SK-MEL-5 (cell line): Measurements from ENCODE around the gene C1QA. TPM values are rescaled to one million over a fixed set of nuclear protein-coding genes. Genes with fewer than 3 reads are reported as not detected.
A peak's percentile ranks its signal among the peaks of the same experiment; 100 is the strongest.
"Not testable (repeated sequence)": the region's sequence is repeated elsewhere in the genome, so short reads cannot be mapped to it uniquely, and the experiment has no call there.

Experiments used
- DNase-seq: peaks from one replicate; pipeline ENCODE4 v3.0.0-alpha.2; 2016; ENCODE audit warnings: low read depth, low spot score
- in situ Hi-C: cut with HindIII; loops from 2 replicates; pipeline ENCODE4 v1.10.0; 2016; ENCODE audit warnings: low sequenced_read_pairs, high pct_unique_total_duplicates, low pct_unique_long_range_greater_than_20kb
- total RNA-seq: library from RNA; depleted of rRNA; stranded (reverse); fragments of >200 nt; shearing (Covaris generic); gene quantifications from 2 replicates; pipeline ENCODE4 v1.2.3, GENCODE V29; 2014

The C1QA gene
- total RNA-seq, 1 experiment from 2014 or later, result not detected

DNA sequence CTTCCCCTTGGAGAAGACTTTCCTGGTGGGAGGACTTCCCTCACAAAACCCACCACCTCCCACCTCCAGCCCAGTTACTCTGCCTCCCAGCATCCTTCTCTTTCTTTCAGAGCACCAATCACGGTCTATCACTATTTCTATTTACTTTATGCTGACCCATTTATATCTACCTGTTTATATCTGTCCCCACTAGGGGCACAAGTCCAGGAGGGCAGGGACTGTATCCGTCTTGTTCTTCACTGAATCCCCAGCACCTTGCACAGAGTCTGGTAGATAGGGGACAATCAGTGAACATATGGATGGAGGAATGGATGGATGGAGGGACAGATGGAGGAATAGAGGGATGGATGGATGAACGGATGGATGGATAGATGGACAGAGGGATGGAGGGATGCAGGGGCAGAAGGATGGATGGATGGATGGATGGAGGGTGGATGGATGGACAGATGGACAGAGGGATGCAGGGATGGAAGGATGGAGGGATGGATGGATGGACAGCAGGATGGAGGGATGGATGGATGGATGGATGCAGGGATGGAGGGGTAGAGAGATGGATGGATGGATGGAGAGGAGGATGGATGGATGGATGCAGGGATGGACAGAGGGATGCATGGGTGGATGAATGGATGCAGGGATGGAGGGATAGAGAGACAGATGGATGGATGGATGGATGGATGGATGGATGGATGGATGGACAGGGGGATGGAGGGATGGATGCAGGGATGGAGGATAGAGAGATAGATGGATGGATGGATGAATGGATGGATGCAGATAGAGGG lies 22.1 kb downstream of the C1QA start:
- DNase-seq, result no peak
- in situ Hi-C loops, result no loop called here

DNA sequence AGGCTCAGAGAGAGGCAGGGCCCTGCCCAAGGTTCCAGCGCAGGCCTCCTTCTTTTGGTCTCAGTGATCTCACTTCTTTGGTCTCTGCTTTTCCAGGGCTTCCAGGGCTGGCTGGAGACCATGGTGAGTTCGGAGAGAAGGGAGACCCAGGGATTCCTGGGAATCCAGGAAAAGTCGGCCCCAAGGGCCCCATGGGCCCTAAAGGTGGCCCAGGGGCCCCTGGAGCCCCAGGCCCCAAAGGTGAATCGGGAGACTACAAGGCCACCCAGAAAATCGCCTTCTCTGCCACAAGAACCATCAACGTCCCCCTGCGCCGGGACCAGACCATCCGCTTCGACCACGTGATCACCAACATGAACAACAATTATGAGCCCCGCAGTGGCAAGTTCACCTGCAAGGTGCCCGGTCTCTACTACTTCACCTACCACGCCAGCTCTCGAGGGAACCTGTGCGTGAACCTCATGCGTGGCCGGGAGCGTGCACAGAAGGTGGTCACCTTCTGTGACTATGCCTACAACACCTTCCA lies 24.4 kb downstream of the C1QA start:
- in situ Hi-C loops, result no loop called here

DNA sequence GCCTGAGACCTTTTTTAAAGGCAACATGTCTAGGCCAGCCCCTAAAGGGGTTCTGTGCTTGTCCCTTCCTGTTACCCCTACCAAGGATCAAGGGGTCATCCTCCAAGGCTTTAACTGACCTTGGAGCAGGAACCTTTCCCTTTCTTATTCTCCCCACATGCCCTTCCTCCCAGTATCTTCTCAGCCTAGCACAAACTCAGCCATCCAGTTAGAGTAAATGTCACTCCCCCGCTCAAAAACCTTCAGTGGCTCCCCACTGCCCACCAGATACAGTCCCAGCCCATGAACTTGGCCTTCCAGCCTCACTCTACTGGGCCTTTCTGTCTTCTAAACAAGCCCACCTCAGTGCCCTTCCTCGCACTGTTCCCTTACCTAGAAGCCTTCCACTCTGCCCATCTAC lies 25.5 kb downstream of the C1QA start:
- no peak for DNase-seq
- in situ Hi-C loops, result no loop called here

More for the DNA sequence above, 24.4 kb downstream of the C1QA start:
- DNase-seq, result no peak

DNA sequence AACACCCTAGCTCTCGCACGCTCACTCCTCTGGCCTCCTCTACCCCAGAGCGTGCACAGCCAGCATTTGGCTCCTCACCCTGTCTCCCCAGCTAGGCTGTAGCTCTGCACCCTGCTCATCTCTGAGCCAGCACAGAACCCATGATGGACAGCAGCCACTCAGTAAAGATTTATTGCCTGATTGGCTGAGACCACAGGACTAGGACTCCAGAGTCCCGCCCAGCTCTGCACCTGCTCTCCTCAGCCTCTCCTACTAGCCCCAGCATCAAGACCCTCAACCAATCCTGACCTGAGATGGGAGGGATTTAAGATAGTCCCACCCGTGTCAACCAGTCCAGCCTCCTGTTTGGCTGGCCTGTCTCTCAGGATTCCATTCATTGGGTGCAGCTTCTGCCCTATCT lies 25.9 kb downstream of the C1QA start:
- in situ Hi-C loops, result no loop called here
- DNase-seq, result peak; percentile 70

DNA sequence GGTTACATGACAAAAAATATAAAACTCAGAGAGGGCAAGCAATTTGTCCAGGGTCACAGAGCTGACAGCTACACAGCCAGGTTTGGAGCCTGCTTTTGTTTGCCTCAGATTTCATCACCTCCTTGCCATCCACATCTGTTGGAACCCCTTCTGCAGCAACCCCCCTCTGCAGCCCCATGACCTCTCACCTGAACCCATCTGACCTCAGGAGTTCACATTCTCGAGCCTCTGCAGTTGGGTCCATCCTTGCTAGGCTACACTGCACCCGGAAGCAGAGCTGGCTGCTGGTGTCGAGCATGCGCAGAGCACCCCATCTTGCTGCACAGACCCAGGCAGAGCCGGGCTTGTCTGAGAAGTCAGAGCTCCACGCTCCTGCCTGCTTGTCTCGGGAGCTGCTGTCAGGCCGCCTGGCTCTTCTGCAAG lies 26.6 kb downstream of the C1QA start:
- in situ Hi-C loops, result no loop called here
- no peak for DNase-seq

DNA sequence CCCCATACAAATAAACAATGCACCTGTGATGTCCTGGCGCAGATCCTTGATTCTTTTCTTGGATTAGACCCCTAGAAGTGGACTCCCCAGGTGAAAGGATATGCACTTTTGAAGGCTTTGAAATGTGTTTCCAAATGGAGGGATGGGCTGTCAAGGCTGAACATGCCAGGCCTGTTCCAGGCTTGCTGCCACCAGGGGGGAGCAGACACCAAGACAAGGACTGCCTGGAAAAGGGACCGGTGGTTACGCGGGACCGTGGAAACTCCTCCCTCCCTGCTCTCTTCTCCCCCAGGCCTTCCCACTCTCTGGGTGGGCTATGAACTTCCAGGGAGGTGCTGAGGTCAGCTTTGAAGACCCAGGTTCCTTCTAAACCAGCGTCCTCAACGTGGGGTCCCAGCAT lies 29.3 kb downstream of the C1QA start:
- peak; percentile 40 for DNase-seq
- in situ Hi-C loops, result no loop called here

DNA sequence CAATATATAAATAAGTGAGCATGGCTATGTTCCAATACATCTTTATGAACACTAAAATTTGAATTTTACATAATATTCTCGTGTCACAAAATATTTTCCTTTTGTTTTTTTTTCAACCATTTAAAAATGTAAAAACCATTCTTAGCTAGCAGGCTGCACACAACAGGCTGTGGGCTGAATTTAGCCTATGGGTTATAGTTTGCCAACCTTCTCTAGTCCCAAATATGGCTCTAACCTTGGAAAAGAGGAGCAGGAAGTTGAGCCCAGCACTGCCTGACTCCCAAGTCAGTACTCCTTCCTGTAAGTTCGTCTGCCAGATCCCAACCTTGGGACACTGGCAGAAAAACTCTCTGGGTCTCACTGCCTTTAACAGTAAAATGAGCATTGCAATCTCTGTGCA lies 30.0 kb downstream of the C1QA start:
- in situ Hi-C loops, result no loop called here
- DNase-seq, result no peak

DNA sequence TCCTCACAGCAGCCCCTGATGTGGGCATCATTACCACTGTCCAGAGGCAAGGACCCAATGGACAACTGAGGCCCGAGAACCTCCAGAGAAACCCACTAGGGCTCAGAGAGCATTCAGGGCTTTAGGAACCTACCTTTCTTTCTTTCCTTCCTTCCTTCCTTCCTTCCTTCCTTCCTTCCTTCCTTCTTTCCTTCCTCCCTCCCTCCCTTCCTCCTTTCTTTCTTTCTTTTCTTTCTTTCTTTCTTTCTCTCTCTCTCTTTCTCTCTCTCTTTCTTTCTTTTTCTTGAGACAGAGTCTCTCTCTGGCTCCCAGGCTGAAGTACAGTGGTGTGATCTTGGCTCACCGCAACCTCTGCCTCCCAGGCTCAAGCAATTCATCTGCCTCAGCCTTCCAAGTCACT lies 32.4 kb downstream of the C1QA start:
- DNase-seq, in situ Hi-C loops: not testable (repeated sequence)

DNA sequence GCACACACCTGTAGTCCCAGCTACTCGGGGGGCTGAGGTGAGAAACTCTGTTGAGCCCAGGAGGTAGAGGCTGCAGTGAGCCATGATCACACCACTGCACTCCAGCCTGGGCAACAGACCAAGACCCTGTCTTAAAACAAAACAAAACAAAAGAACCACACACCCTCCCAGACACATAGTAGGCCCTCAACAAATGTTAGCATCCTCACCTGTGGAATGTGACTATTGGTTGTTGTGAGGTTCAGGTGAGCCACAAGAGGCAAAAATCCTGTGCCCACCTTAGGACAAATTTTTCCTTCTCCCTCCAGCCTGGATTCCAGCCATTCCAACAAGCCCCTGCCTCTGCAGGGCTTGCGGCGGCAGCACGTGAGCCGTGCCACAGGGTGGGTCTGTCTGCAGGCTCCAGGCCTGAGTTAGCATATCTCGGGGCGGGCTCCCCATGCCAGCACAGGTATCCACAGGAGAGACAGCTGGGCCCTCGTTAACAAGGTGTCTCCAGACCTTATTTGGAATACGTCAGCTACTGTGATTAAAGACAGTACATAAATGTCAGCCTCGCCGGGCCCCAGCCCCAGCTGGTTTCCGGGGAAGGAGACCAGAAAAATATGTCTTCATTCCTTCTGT lies 34.0 kb downstream of the C1QA start:
- DNase-seq, result no peak

DNA sequence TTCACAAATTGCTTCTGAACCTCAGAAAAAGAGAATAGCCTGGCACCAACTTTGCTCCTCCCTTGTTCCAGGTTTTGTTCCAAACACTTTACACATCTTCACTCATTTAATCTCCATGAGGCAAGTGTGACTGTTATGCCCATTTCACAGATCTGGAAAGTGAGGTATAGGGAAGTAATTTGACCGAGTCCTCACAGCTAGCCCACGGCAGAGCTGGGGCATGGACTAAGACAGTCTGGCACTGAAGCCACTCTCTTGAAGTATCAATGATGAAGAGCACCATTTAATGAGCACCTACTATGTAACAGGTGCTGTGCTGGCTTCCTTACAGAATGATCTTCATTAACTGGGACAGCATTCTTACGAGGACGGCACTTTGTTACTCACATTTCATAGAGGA lies 35.6 kb downstream of the C1QA start:
- in situ Hi-C loops, result no loop called here
- DNase-seq, result no peak

More for the DNA sequence above, 34.0 kb downstream of the C1QA start:
- in situ Hi-C loops, result no loop called here

DNA sequence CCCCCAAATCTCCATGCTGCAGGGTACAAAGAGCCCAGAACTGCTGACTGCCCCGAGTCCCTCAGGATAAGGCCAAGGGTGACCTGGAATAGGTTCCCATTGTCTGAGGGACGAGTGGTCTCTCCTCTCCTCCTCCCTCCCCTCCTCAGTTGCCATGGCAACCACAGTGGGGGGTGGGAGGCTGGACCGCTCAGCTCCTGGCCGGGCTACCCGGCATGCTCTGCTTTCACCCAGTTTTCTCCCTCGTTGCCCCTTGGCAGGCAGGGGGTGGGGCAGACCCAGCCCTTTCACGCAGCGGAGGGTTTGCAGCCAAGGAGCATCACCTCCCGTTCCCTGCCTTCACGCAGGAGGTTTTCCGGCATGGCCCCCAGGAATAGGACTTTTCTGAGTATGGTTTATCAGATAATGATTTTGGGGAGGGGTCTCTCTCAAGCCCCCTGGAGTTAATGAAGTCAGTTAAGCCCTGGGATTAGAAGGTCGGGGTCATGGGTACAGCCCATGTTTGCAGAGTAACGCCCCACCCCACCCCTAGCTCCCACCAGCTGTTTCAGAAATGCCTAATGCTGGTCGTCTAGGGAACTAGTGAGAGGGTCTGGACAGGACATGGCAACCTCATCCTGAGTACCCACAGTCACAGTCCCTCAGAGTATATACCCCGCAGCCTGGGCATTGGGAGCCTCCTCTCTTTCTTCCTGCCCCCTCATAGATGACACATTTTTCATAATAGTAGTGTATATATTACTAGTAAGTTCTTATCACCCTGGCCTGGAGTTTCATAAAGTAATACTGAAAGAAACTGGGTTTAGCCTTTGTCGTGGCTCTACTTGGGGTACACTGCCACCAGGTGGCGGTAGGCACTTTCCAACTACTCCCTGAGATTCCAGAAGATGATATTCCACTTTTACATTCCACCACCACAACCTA lies 37.3 kb downstream of the C1QA start:
- in situ Hi-C loops, result no loop called here
- DNase-seq, result peak; percentile 59

DNA sequence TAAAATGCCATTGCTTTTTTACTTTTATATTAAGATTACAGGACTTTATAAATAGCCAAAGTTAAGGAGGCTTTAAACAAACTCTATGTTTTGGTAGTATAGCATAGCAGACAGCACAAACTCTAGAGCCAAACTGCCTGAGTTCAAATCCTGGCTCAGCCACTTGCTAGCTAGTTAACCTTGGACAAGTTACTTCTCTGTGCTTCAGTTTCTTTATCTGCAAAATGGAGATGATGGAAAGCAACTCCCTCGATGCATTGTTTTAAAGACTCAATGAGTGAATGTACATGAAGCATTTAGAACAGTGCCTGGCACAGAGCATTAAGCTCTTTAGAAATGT lies 38.0 kb downstream of the C1QA start:
- DNase-seq, result no peak
- in situ Hi-C loops, result no loop called here

DNA sequence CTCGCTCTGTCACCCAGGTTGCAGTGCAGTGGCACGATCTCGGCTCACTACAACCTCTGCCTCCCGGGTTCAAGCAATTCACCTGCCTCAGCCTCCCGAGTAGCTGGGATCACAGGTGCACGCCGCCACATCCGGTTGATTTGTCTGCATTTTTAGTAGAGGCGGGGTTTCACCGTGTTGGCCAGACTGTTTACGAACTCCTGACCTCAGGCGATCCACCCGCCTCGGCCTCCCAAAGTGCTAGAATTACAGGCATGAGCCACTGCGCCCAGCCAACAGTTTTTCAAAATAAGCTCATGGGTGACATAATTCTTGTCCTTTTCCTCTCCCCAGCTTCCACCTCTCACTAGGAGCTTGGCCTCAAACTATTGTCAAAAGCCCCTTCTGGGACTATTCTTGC lies 39.7 kb downstream of the C1QA start:
- DNase-seq, in situ Hi-C loops: not testable (repeated sequence)

DNA sequence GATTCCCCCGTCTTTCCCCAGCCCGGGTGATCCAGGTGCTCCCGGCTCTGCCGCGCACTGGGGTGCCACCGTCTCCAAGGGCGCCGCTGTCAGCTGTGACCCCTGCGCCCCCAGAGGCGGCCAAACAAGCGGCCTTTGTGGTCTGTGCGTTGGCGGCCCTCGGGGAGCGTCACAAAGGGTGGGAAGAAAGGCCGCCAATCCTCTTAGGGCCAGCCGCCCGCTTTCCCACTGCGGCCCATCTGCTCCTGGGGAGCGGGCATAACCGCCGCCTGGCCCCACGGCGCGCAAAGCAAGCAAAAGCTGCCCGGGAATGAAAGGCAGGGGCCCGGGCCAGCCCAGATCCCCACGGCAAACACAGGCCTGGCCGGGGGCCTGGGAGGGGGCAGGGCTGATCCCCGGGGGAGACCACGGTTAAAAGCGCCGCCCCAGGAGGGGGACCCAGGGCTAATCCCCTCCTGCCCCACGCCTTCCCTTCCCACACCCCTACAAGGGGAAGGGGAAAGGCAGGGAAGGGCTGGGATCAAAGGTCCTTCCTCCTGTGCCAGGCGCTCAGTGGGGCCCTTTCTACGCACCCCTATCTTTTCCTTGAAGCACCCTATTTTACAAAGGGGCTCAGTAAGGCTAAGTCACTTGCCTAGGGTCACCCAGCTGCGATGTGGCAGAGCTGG lies 40.6 kb downstream of the C1QA start:
- in situ Hi-C loops, result no loop called here
- no peak for DNase-seq

DNA sequence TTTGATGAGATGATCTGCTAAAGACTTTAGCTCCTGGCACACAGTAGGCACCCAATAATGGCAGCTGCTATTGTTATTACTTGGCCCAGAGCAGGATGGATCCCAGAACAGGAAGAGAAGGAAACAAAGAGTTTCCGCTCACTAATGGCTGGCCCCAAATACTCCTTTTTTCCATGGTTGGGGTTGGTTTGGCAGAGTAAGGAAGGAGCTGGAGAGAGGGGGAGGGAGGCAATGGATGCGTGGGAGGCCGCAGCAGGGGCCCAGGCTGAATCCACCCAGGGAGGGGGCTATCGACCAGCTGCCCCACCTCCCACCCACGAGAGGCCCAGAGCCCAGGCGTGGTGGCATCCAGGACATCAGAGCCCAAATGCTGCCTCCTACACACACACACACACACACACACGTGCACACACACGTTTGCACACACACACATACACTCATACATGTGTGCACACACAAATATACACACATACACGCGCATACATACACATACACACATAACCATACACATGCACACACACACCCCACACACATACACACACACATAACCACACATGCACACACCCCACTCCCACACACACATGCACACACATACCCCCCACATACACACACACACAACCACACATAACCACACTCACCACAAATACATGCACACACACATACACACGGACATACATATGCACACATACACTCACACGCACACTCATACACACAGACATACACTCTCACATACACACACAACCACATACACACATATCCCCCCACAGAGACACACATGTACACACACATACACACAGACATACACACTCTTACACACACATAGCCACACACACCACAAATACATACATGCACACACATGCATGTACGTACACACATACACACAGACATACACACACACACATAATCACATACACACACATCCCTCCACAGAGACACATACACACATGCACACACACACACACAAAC lies 41.8 kb downstream of the C1QA start:
- in situ Hi-C loops, result no loop called here
- DNase-seq, result no peak

DNA sequence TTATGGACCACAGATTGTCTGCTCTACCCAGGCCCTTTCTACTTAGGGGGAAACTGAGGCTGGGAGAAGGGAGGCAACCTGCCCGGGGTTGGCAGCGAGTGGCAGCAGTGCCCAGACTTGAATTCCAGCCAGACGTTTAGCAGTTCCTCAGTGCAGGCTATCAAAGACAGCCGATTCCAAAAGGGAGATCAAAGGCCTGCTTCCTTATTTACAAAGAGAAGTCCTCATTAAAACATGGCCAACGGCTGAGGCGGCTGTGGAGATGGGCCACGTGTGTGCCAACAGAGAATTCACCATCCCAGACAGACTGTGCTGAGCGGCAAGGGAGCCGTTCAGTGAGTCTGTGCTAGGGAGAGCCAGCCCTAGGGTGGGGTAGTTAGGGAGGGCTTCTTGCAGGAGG lies 44.3 kb downstream of the C1QA start:
- in situ Hi-C loops, result no loop called here
- no peak for DNase-seq
